ENCODE data around the gene SLC10A2.

DNA sequence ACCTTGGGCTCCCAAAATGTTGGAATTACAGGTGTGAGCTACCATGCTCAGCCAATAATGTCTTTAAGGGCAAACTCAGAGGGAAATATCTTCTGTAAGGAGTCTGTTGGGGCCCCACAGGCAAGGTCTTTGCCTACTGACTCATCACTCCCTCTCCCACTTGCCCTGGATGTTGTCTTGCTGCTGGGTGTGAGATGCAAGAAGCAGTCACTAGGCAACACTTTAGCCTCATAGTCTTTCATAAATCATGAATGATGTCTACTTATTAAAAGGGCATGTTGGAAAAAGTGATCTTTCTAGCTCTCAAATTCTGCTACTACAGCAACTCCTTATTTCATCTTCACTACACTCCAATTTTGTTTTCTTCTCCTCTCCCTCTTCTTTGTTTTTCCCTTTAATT, 34.6 kb upstream of the SLC10A2 start:
- TF ChIP-seq YY1 (IDR thresholded peaks at IDR 0.05; ENCODE audit: insufficient read depth, insufficient read length) (no peak), ZNF274 (IDR thresholded peaks at IDR 0.05; ENCODE audit: low read depth, low read length) (no peak), SUZ12 (IDR thresholded peaks at IDR 0.05; ENCODE audit: extremely low read depth, insufficient read depth, insufficient read length) (no peak)

Data from NT2/D1 (cell line).